GM18951 (cell line): ENCODE results near the gene CYB5B.

Experiments
- POLR2A ChIP-seq: IDR thresholded peaks from 4 replicates; pipeline ENCODE4 v1.6.1; 2011; ENCODE audit warnings: mild to moderate bottlenecking; ENCODE audit not compliant: insufficient read length, insufficient read depth; ENCODE audit errors: extremely low read depth
- in situ Hi-C: fragments of 300-500 bp; cut with MboI; formaldehyde crosslinking; loops from one replicate; pipeline ENCODE4 v1.12.0; 2022; ENCODE audit warnings: low sequenced_read_pairs, mixed read lengths, inconsistent platforms; ENCODE audit not compliant: unreplicated experiment

The CYB5B gene

GRCh38 chr16:69424053-69424934 lies at the start of gene CYB5B:
Gene CYB5B, plus strand, starts transcription at chr16:69424619. Its CDS starts 65 bp downstream, at chr16:69424684.
- in situ Hi-C loops, result no loop called here
- TF ChIP-seq POLR2A, result peak; percentile 90

- no peak for TF ChIP-seq POLR2A
- in situ Hi-C loops, result no loop called here
These were observed 47.9 kb upstream of the CYB5B start for GRCh38 chr16:69376393-69377059.

- TF ChIP-seq POLR2A, result no peak
- in situ Hi-C loops, result no loop called here
These were observed 46.4 kb upstream of the CYB5B start for GRCh38 chr16:69378036-69378435.

GRCh38 chr16:69378760-69379159 lies 45.7 kb upstream of the CYB5B start:
- in situ Hi-C loops, result no loop called here
- TF ChIP-seq POLR2A, result no peak

- TF ChIP-seq POLR2A, result no peak
- in situ Hi-C loops, result no loop called here
These were observed 43.2 kb upstream of the CYB5B start for GRCh38 chr16:69381231-69381630.

- in situ Hi-C loops, result no loop called here
- no peak for TF ChIP-seq POLR2A
These were observed 42.0 kb upstream of the CYB5B start for GRCh38 chr16:69382421-69382820.

- in situ Hi-C loops, result no loop called here
- no peak for TF ChIP-seq POLR2A
These were observed 39.4 kb upstream of the CYB5B start for GRCh38 chr16:69384974-69385373.

GRCh38 chr16:69386596-69386995 lies 37.8 kb upstream of the CYB5B start:
- no peak for TF ChIP-seq POLR2A
- in situ Hi-C loops, result no loop called here

- in situ Hi-C loops, result loop anchor here (10.0 kb wide), 1 partner anchor 171 kb away; the partner anchor contains the start of gene NFAT5
- no peak for TF ChIP-seq POLR2A
These were observed 30.2 kb upstream of the CYB5B start for GRCh38 chr16:69393898-69394849.

GRCh38 chr16:69395859-69396186 lies 28.6 kb upstream of the CYB5B start:
- in situ Hi-C loops, result loop anchor here (10.0 kb wide), 1 partner anchor 169 kb away; the partner anchor contains the start of gene NFAT5
- no peak for TF ChIP-seq POLR2A

- in situ Hi-C loops, result loop anchor here (10.0 kb wide), 1 partner anchor 168 kb away; the partner anchor contains the start of gene NFAT5
- no peak for TF ChIP-seq POLR2A
These were observed 28.0 kb upstream of the CYB5B start for GRCh38 chr16:69396187-69397061.
